CD4-positive, alpha-beta memory T cell (primary cell): ENCODE data around the gene SCRG1. TPM values are rescaled to one million over a fixed set of nuclear protein-coding genes. Genes with fewer than 3 reads are reported as not detected.

Experiments
- CTCF ChIA-PET: fragments of 350-600 bp; sonication (Branson Sonifier 250); formaldehyde crosslinking; loops from one replicate; lab custom pipeline; 2021; ENCODE audit warnings: inconsistent platforms; ENCODE audit not compliant: partially characterized antibody; lab: Charles Lee
- POLR2A ChIA-PET: fragments of 350-600 bp; sonication (Branson Sonifier 250); formaldehyde crosslinking; loops from one replicate; lab custom pipeline; 2021; ENCODE audit not compliant: partially characterized antibody; lab: Charles Lee
- DNase-seq, 5 donors: peaks; one replicate each; pipeline versions ENCODE4 v3.0.0 to v3.0.0-alpha.2; 2020 to 2022; ENCODE audit warnings: mixed read lengths in 1 of 5
- H3K27ac ChIP-seq: one replicate; pipeline ENCODE4 v1.7.0; 2013; ENCODE audit warnings: low read depth, low read length
- H3K27me3 ChIP-seq: 2 replicates; pipeline ENCODE4 v1.7.0; 2013; ENCODE audit warnings: mild to moderate bottlenecking, low read length, moderate library complexity; ENCODE audit not compliant: insufficient read depth
- H3K36me3 ChIP-seq: 2 replicates; pipeline ENCODE4 v1.7.0; 2013; ENCODE audit warnings: mild to moderate bottlenecking, low read length, moderate library complexity; ENCODE audit not compliant: insufficient read depth
- H3K4me1 ChIP-seq: 2 replicates; pipeline ENCODE4 v1.7.0; 2013; ENCODE audit warnings: mild to moderate bottlenecking, low read length, moderate library complexity; ENCODE audit not compliant: insufficient read depth
- H3K4me3 ChIP-seq, 2 donors: one replicate each; pipeline ENCODE4 v1.7.0; 2013; ENCODE audit warnings: low read length in 2 of 2, mild to moderate bottlenecking in 1 of 2
- H3K9me3 ChIP-seq, 2 donors: one replicate each; pipeline ENCODE4 v1.7.0; 2013; ENCODE audit warnings: low read length in 2 of 2, control low read depth in 1 of 2; ENCODE audit not compliant: control insufficient read depth in 1 of 2
- H3K27ac Mint-ChIP-seq, 7 donors: one replicate each; pipeline ENCODE4 v1.8.0; 2020 to 2021; ENCODE audit warnings: mixed read lengths in 7 of 7, mild to moderate bottlenecking in 6 of 7, inconsistent platforms in 3 of 7, moderate library complexity in 3 of 7
- H3K27me3 Mint-ChIP-seq, 2 donors: one replicate each; pipeline ENCODE4 v1.8.0; 2020 to 2021; ENCODE audit warnings: mixed read lengths in 2 of 2
- H3K36me3 Mint-ChIP-seq, 2 donors: one replicate each; pipeline ENCODE4 v1.8.0; 2020 to 2021; ENCODE audit warnings: mixed read lengths in 2 of 2, inconsistent platforms in 1 of 2, mild to moderate bottlenecking in 1 of 2
- H3K4me1 Mint-ChIP-seq, 4 donors: one replicate each; pipeline ENCODE4 v1.8.0; 2020 to 2021; ENCODE audit warnings: mixed read lengths in 4 of 4, mild to moderate bottlenecking in 1 of 4
- H3K4me3 Mint-ChIP-seq, 8 donors: one replicate each; pipeline ENCODE4 v1.8.0; 2020 to 2021; ENCODE audit warnings: mixed read lengths in 8 of 8, mild to moderate bottlenecking in 7 of 8, moderate library complexity in 6 of 8, inconsistent platforms in 3 of 8
- H3K9me3 Mint-ChIP-seq, 8 donors: one replicate each; pipeline ENCODE4 v1.8.0; 2020 to 2021; ENCODE audit warnings: mixed read lengths in 8 of 8, mild to moderate bottlenecking in 5 of 8, inconsistent platforms in 3 of 8, moderate library complexity in 1 of 8
- intact Hi-C: fragments of 100-400 bp; cut with micrococcal nuclease; formaldehyde crosslinking; loops from one replicate; pipeline ENCODE4 v1.15.1; 2023
- polyA plus RNA-seq, 2 donors: library from polyadenylated mRNA; unstranded; fragments of 300-500 nt; fragmentation: Illumina TruSeq; gene quantifications; one replicate each; pipeline ENCODE4 v1.2.3, GENCODE V29; 2021
- total RNA-seq, 2 experiments: library from RNA; stranded (reverse); gene quantifications; one replicate each; pipeline ENCODE4 v1.2.3, GENCODE V29; 2021

SCRG1 gene
- total and polyA plus RNA-seq, 4 experiments from 2014 or later, result 0.16 TPM; not detected in 3

GRCh38 chr4:173403051-173403450 lies 4.1 kb upstream of the SCRG1 start:
- Mint-ChIP-seq H3K27me3 (no peaks in the 10 kb centered on the region), H3K36me3 (peaks cover 0 to 2% of the 10 kb centered on the region in 2 donors), H3K9me3 (no peaks in the 10 kb centered on the region), H3K4me3 (no peak overlapping the region), H3K27ac (no peak overlapping the region), H3K4me1 (peaks cover 0 to 3% (median 0%) of the 10 kb centered on the region in 4 donors)
- H3K4me3 ChIP-seq, result no peak overlapping the region
- DNase-seq, result no peak
- H3K27ac ChIP-seq, result no peak overlapping the region
- ChIA-PET POLR2A (interaction anchor here (1.1 kb wide), 1 partner anchor 69 kb away, joined by 4 read pairs; the partner anchor contains the start of gene HMGB2), CTCF (interaction anchor here (0.9 to 1.8 kb wide), 5 partner anchors 15 to 101 kb away, joined by 3 to 5 read pairs (median 3); no protein-coding TSS in a partner anchor)
- intact Hi-C loops, result no loop called here
- H3K9me3 ChIP-seq, result no peaks in the 10 kb centered on the region
- H3K36me3 ChIP-seq, result no peaks in the 10 kb centered on the region
- no peaks in the 10 kb centered on the region for H3K4me1 ChIP-seq
- H3K27me3 ChIP-seq, result no peaks in the 10 kb centered on the region

- Mint-ChIP-seq H3K9me3 (no peaks in the 10 kb centered on the region), H3K27ac (no peak overlapping the region), H3K4me3 (no peak overlapping the region), H3K4me1 (peaks cover 0 to 3% (median 0%) of the 10 kb centered on the region in 4 donors), H3K27me3 (no peaks in the 10 kb centered on the region), H3K36me3 (peaks cover 1 to 2% of the 10 kb centered on the region in 2 donors)
- intact Hi-C loops, result no loop called here
- H3K4me3 ChIP-seq, result no peak overlapping the region
- no peaks in the 10 kb centered on the region for H3K27me3 ChIP-seq
- DNase-seq, result no peak
- no peak overlapping the region for H3K27ac ChIP-seq
- ChIA-PET POLR2A (no interaction called here), CTCF (interaction anchor here (1.1 kb wide), 1 partner anchor 19 kb away, joined by 3 read pairs; no protein-coding TSS in a partner anchor)
- H3K36me3 ChIP-seq, result no peaks in the 10 kb centered on the region
- H3K4me1 ChIP-seq, result no peaks in the 10 kb centered on the region
- H3K9me3 ChIP-seq, result no peaks in the 10 kb centered on the region
Observed at GRCh38 chr4:173401063-173401462, 2.1 kb upstream of the SCRG1 start.

GRCh38 chr4:173398220-173398619 lies 696 bp downstream of the SCRG1 start:
- Histone ChIP-seq H3K27ac (no peak overlapping the region), H3K9me3 (no peaks in the 10 kb centered on the region), H3K36me3 (no peaks in the 10 kb centered on the region), H3K4me1 (no peaks in the 10 kb centered on the region), H3K4me3 (no peak overlapping the region), H3K27me3 (no peaks in the 10 kb centered on the region)
- H3K27me3 Mint-ChIP-seq, result no peaks in the 10 kb centered on the region
- ChIA-PET POLR2A (no interaction called here), CTCF (interaction anchor here (1.2 to 1.3 kb wide), 2 partner anchors 22 to 78 kb away, joined by 3 read pairs; no protein-coding TSS in a partner anchor)
- no peak overlapping the region for H3K4me3 Mint-ChIP-seq
- intact Hi-C loops, result no loop called here
- no peak overlapping the region for H3K27ac Mint-ChIP-seq
- H3K36me3 Mint-ChIP-seq, result peaks cover 0 to 24% of the 10 kb centered on the region in 2 donors
- no peak for DNase-seq
- no peaks in the 10 kb centered on the region for H3K9me3 Mint-ChIP-seq
- H3K4me1 Mint-ChIP-seq, result no peaks in the 10 kb centered on the region

DNA sequence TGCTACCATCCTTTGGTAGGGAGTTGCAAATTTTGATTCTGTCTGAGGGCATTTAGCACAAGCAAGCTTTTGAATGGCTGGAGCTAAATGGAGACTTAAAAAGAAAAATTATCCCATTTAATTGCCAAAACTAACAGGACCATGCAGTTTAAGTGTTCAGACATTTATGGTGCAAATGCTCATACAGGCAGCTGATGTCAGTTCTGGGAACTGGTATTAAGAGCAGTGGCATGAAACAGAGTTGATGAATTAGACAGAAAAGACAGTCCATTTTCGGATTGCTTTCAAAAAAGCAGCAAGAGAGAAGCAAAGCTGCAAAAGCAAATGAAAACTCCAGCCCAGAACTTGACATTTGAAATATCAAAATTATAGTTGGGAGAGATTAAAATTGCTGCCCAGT lies 1.3 kb downstream of the SCRG1 start:
- Histone ChIP-seq H3K4me3 (no peak overlapping the region), H3K36me3 (no peaks in the 10 kb centered on the region), H3K9me3 (no peaks in the 10 kb centered on the region), H3K4me1 (no peaks in the 10 kb centered on the region), H3K27me3 (no peaks in the 10 kb centered on the region), H3K27ac (no peak overlapping the region)
- no peaks in the 10 kb centered on the region for H3K4me1 Mint-ChIP-seq
- no peak overlapping the region for H3K27ac Mint-ChIP-seq
- H3K9me3 Mint-ChIP-seq, result no peaks in the 10 kb centered on the region
- H3K27me3 Mint-ChIP-seq, result no peaks in the 10 kb centered on the region
- intact Hi-C loops, result no loop called here
- no peak overlapping the region for H3K4me3 Mint-ChIP-seq
- no peak for DNase-seq
- CTCF ChIA-PET, result interaction anchor here (1.2 to 1.3 kb wide), 2 partner anchors 23 to 77 kb away, joined by 3 read pairs; no protein-coding TSS in a partner anchor
- POLR2A ChIA-PET, result no interaction called here
- H3K36me3 Mint-ChIP-seq, result peaks cover 0 to 25% of the 10 kb centered on the region in 2 donors

DNA sequence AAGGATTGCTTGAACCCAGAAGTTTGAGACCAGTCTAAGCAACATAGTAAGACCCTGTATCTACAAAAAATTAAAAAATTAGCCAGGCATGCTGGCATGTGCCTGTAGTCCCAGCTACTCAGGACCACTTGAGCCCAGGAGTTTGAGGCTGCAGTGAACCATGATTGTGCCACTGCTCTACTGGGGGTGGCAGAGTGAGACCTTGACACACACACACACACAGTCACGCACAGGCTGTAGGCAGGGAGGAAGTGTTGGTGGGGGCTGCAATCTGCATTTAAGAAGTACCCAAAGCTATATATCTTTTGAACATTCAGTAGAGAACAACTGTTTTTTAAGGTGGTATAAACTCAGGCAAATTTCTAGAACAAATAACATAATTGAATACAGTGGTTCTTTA lies 7.2 kb downstream of the SCRG1 start:
- no peak overlapping the region for H3K27ac ChIP-seq
- no peak for DNase-seq
- intact Hi-C loops, result no loop called here
- CTCF ChIA-PET, result interaction anchor here (1.0 to 1.4 kb wide), 2 partner anchors 27 to 103 kb away, joined by 3 read pairs; no protein-coding TSS in a partner anchor
- peaks cover 0 to 2% of the 10 kb centered on the region in 2 donors for H3K27me3 Mint-ChIP-seq
- no peaks in the 10 kb centered on the region for H3K9me3 Mint-ChIP-seq
- no peaks in the 10 kb centered on the region for H3K27me3 ChIP-seq
- no peaks in the 10 kb centered on the region for H3K9me3 ChIP-seq
- H3K4me3 Mint-ChIP-seq, result no peak overlapping the region
- no peak overlapping the region for H3K4me3 ChIP-seq
- H3K36me3 Mint-ChIP-seq, result peaks cover 0 to 30% of the 10 kb centered on the region in 2 donors
- H3K36me3 ChIP-seq, result no peaks in the 10 kb centered on the region
- no peak overlapping the region for H3K27ac Mint-ChIP-seq
- no peaks in the 10 kb centered on the region for H3K4me1 ChIP-seq
- no peaks in the 10 kb centered on the region for H3K4me1 Mint-ChIP-seq
- POLR2A ChIA-PET, result no interaction called here

DNA sequence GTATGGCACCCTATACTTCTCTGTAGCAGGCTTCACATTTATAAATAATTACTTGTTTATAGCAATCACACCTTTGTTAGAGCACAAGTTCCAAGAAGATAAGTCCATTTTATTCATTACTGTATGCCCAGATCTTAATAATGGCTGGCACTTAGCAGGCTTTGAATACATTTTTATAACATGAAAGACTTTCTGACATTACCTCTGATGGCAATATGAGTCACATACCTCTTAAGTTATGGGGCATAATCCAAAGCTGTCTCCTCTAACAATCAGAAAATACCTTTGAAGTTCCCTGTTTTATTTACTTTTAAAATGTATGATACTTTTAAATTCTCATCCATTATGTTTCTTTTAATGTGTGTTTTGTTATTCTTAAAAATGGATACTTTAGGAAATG lies 12.2 kb downstream of the SCRG1 start:
- no peaks in the 10 kb centered on the region for H3K9me3 ChIP-seq
- Mint-ChIP-seq H3K36me3 (no peaks in the 10 kb centered on the region), H3K27me3 (peaks cover 0 to 3% of the 10 kb centered on the region in 2 donors), H3K4me1 (no peaks in the 10 kb centered on the region), H3K9me3 (no peaks in the 10 kb centered on the region), H3K27ac (no peak overlapping the region), H3K4me3 (no peak overlapping the region)
- H3K27me3 ChIP-seq, result no peaks in the 10 kb centered on the region
- no peak for DNase-seq
- H3K4me1 ChIP-seq, result no peaks in the 10 kb centered on the region
- no peaks in the 10 kb centered on the region for H3K36me3 ChIP-seq
- H3K4me3 ChIP-seq, result no peak overlapping the region
- no peak overlapping the region for H3K27ac ChIP-seq
- ChIA-PET CTCF (no interaction called here), POLR2A (interaction anchor here (1.2 kb wide), 1 partner anchor 18 kb away, joined by 3 read pairs; no protein-coding TSS in a partner anchor)
- intact Hi-C loops, result no loop called here

GRCh38 chr4:173382349-173382748 lies 16.6 kb downstream of the SCRG1 start:
- H3K4me1 Mint-ChIP-seq, result no peaks in the 10 kb centered on the region

More at GRCh38 chr4:173382349-173382748, 16.6 kb downstream of the SCRG1 start:
- Mint-ChIP-seq H3K36me3 (no peaks in the 10 kb centered on the region), H3K9me3 (no peaks in the 10 kb centered on the region), H3K27ac (no peak overlapping the region), H3K4me3 (no peak overlapping the region), H3K27me3 (peaks cover 0 to 2% of the 10 kb centered on the region in 2 donors)
- no peaks in the 10 kb centered on the region for H3K27me3 ChIP-seq
- no peak for DNase-seq
- POLR2A ChIA-PET, result no interaction called here
- H3K4me1 ChIP-seq, result no peaks in the 10 kb centered on the region
- no peaks in the 10 kb centered on the region for H3K9me3 ChIP-seq
- no peak overlapping the region for H3K27ac ChIP-seq
- intact Hi-C loops, result no loop called here
- CTCF ChIA-PET, result interaction anchor here (1.5 kb wide), 1 partner anchor 38 kb away, joined by 3 read pairs; no protein-coding TSS in a partner anchor
- no peaks in the 10 kb centered on the region for H3K36me3 ChIP-seq
- no peak overlapping the region for H3K4me3 ChIP-seq
